ENCODE data around the gene PSMB10.

PSMB10 gene

DNA sequence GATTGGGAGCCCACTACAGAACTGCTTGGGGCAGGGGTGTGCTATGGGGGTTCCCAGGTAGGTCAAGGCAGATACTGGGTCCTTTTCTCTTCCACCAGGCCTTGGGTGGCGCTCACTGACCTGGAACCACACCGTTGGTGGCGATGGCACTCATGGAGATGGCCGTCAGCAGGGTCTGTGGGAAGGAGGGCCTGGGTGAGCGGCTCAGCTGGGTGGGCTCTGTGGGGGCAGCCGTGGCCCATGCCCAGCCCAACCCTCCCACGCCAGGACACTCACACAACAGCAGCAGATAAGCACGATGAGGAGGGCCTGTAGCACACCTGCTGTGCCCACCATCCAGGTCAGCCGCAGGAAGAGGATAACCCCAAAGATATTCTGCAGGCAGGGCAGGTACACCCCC is 21.0 kb upstream of the PSMB10 start:
- Mint-ChIP-seq H3K9me3 (no peaks in the 10 kb centered on the region), H3K27ac (no peak overlapping the region), H3K27me3 (ENCODE audit: low read depth) (no peaks in the 10 kb centered on the region), H3K4me1 (peaks cover 6% of the 10 kb centered on the region), H3K4me3 (no peak overlapping the region), H3K36me3 (ENCODE audit: low read depth) (peaks cover 29% of the 10 kb centered on the region)
- TF ChIP-seq, protein P1, sequence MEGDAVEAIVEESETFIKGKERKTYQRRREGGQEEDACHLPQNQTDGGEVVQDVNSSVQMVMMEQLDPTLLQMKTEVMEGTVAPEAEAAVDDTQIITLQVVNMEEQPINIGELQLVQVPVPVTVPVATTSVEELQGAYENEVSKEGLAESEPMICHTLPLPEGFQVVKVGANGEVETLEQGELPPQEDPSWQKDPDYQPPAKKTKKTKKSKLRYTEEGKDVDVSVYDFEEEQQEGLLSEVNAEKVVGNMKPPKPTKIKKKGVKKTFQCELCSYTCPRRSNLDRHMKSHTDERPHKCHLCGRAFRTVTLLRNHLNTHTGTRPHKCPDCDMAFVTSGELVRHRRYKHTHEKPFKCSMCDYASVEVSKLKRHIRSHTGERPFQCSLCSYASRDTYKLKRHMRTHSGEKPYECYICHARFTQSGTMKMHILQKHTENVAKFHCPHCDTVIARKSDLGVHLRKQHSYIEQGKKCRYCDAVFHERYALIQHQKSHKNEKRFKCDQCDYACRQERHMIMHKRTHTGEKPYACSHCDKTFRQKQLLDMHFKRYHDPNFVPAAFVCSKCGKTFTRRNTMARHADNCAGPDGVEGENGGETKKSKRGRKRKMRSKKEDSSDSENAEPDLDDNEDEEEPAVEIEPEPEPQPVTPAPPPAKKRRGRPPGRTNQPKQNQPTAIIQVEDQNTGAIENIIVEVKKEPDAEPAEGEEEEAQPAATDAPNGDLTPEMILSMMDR (IDR thresholded peaks at IDR 0.05; ENCODE audit: unreplicated experiment in 3 of 3) = no peak

- peaks cover 22% of the 10 kb centered on the region for H3K36me3 Mint-ChIP-seq (ENCODE audit: low read depth)
- peaks cover under 1% of the 10 kb centered on the region for H3K4me1 Mint-ChIP-seq
- H3K4me3 Mint-ChIP-seq = no peak overlapping the region
- no peak overlapping the region for H3K27ac Mint-ChIP-seq
- no peaks in the 10 kb centered on the region for H3K9me3 Mint-ChIP-seq
- H3K27me3 Mint-ChIP-seq (ENCODE audit: low read depth) = no peaks in the 10 kb centered on the region
- TF ChIP-seq, protein P1 (IDR thresholded peaks at IDR 0.05; ENCODE audit: unreplicated experiment in 3 of 3) = no peak
These were observed 18.0 kb upstream of the PSMB10 start for GRCh38 chr16:67954421-67955196.

DNA sequence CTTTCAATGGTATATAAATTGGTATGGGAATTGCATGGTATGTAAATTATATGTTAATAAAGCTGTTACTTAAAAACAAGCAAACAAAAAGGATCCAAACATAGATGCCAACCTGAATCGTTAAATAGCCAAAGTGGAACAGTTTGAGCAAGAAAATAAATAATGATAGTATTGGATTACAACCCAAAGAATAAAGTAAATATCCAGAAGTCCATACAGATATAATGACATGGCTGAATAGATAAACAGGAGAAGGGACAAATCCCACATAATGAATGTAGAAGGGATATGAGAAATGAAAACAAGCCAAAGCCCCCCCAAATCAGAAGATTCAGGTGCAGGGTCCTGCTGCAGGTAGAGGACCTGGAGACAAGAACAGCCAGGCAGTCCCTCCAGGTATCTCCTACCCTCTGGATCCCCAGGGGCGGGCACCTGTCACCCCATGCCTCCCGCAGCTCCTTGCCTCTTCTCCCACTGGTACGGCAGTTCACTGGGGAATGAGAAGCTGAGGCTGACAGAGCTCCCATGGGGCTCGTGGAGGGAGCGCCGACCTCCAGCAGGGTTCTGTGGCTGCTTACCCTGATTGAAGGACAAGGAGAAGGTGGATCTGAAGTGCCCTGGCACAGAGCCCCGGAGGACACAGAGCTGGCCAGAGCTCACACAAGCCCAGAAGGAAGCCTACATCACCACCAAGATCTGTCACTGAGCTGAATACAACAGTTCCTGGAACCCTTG is 17.2 kb upstream of the PSMB10 start:
- Mint-ChIP-seq H3K36me3 (ENCODE audit: low read depth) (peaks cover 20% of the 10 kb centered on the region), H3K27ac (no peak overlapping the region), H3K27me3 (ENCODE audit: low read depth) (no peaks in the 10 kb centered on the region), H3K4me1 (no peaks in the 10 kb centered on the region), H3K9me3 (no peaks in the 10 kb centered on the region), H3K4me3 (no peak overlapping the region)
- TF ChIP-seq, protein P1 (IDR thresholded peaks at IDR 0.05; ENCODE audit: unreplicated experiment in 3 of 3) = no peak

- Mint-ChIP-seq H3K9me3 (no peaks in the 10 kb centered on the region), H3K36me3 (ENCODE audit: low read depth) (peaks cover 12% of the 10 kb centered on the region), H3K4me3 (no peak overlapping the region), H3K27me3 (ENCODE audit: low read depth) (no peaks in the 10 kb centered on the region), H3K27ac (no peak overlapping the region), H3K4me1 (no peaks in the 10 kb centered on the region)
- TF ChIP-seq, protein P1 (IDR thresholded peaks at IDR 0.05; ENCODE audit: unreplicated experiment in 3 of 3) = no peak
These were observed 14.8 kb upstream of the PSMB10 start for GRCh38 chr16:67951485-67951884.

- no peak overlapping the region for H3K27ac Mint-ChIP-seq
- H3K4me1 Mint-ChIP-seq = no peaks in the 10 kb centered on the region
- peaks cover 15% of the 10 kb centered on the region for H3K36me3 Mint-ChIP-seq (ENCODE audit: low read depth)
- TF ChIP-seq, protein P1 (IDR thresholded peaks at IDR 0.05; ENCODE audit: unreplicated experiment in 3 of 3) = no peak
- H3K27me3 Mint-ChIP-seq (ENCODE audit: low read depth) = no peaks in the 10 kb centered on the region
- no peaks in the 10 kb centered on the region for H3K9me3 Mint-ChIP-seq
- no peak overlapping the region for H3K4me3 Mint-ChIP-seq
These were observed 13.7 kb upstream of the PSMB10 start for GRCh38 chr16:67950335-67950843.

All from nephron (organoid).